Renal cortex interstitium (tissue), 11 donors: Measurements from ENCODE around the gene SLC15A4. TPM values are rescaled to one million over a fixed set of nuclear protein-coding genes. Genes with fewer than 3 reads are reported as not detected.

Source experiments
- DNase-seq, 11 donors: peaks; one replicate each; pipeline ENCODE4 v3.0.0-alpha.2; 2013; ENCODE audit warnings: low read depth in 9 of 11, low spot score in 4 of 11; ENCODE audit errors: extremely low read depth in 1 of 11
- polyA plus RNA-seq, 3 donors: library from polyadenylated mRNA; unstranded; fragments of 120-200 nt; gene quantifications; one replicate each; pipeline ENCODE4 v1.2.1, GENCODE V29; 2013; ENCODE audit not compliant: insufficient read length in 3 of 3

The SLC15A4 gene
- polyA plus RNA-seq, 3 donors = 27.6 to 35.1 (median 30.5) TPM

- DNase-seq = no peak
These were observed 36.9 kb downstream of the SLC15A4 start for GRCh38 chr12:128786741-128787391.

GRCh38 chr12:128784030-128784760 is 39.6 kb downstream of the SLC15A4 start:
- DNase-seq = peak in 1 of 11 donors; percentile 31

- no peak for DNase-seq
These were observed 40.6 kb downstream of the SLC15A4 start for GRCh38 chr12:128783129-128783574.

- no peak for DNase-seq
These were observed 43.9 kb downstream of the SLC15A4 start for GRCh38 chr12:128779901-128780300.

- DNase-seq = no peak
These were observed 51.5 kb downstream of the SLC15A4 start for GRCh38 chr12:128772249-128772648.

GRCh38 chr12:128771681-128772080 is 52.1 kb downstream of the SLC15A4 start:
- no peak for DNase-seq

GRCh38 chr12:128767518-128767917 is 56.2 kb downstream of the SLC15A4 start:
- no peak for DNase-seq

GRCh38 chr12:128766738-128767501 is 56.8 kb downstream of the SLC15A4 start:
- DNase-seq = no peak

- no peak for DNase-seq
These were observed 60.4 kb downstream of the SLC15A4 start for GRCh38 chr12:128763395-128763794.

- peak in 5 of 11 donors; percentile 10 to 14 (median 13) for DNase-seq
These were observed 62.4 kb downstream of the SLC15A4 start for GRCh38 chr12:128761379-128761790.

GRCh38 chr12:128755566-128755965 is 68.2 kb downstream of the SLC15A4 start:
- DNase-seq = no peak

GRCh38 chr12:128754275-128754674 is 69.5 kb downstream of the SLC15A4 start:
- no peak for DNase-seq

GRCh38 chr12:128753438-128753837 is 70.3 kb downstream of the SLC15A4 start:
- DNase-seq = no peak

- DNase-seq = no peak
These were observed 71.4 kb downstream of the SLC15A4 start for GRCh38 chr12:128752386-128752785.

GRCh38 chr12:128747441-128747840 is 76.3 kb downstream of the SLC15A4 start:
- DNase-seq = no peak

GRCh38 chr12:128745772-128746689 is 77.7 kb downstream of the SLC15A4 start:
- DNase-seq = no peak

GRCh38 chr12:128743916-128744315 is 79.8 kb downstream of the SLC15A4 start:
- DNase-seq = no peak
